T-helper 2 cell (primary cell): Measurements from ENCODE around the gene TM2D1.

Experiments used
- DNase-seq, 5 experiments: peaks; one replicate each; pipeline versions ENCODE4 v3.0.0 to v3.0.0-alpha.2; 2012 to 2022

TM2D1 gene

GRCh38 chr1:61641578-61642336 lies 83.2 kb downstream of the TM2D1 start:
- peak; percentile 4 to 59 (median 15) for DNase-seq

- DNase-seq: peak in 1 of 5 experiments; percentile 31
These were observed 84.1 kb downstream of the TM2D1 start for GRCh38 chr1:61640531-61641530.

GRCh38 chr1:61639608-61640336 lies 85.2 kb downstream of the TM2D1 start:
- DNase-seq: no peak

GRCh38 chr1:61638911-61639605 lies 85.9 kb downstream of the TM2D1 start:
- DNase-seq: no peak

DNA sequence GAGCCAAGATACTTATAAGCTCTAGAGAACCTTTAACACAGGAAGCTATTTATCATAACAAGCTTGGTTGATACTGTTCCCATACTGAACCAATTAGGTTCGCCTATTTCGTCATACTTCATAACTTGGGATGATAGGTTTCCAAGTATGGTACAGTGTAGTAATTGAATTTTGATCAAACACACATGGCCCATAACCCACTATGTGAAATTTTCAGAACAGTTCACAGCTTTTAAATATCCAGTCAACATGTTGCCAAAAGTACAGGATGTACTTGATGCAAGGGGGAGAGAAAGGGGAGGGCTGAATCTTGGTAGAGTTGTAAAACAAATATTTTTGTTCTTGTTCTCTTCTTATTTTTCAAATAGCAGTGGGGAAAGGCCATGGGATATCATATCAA lies 86.6 kb downstream of the TM2D1 start:
- no peak for DNase-seq

DNA sequence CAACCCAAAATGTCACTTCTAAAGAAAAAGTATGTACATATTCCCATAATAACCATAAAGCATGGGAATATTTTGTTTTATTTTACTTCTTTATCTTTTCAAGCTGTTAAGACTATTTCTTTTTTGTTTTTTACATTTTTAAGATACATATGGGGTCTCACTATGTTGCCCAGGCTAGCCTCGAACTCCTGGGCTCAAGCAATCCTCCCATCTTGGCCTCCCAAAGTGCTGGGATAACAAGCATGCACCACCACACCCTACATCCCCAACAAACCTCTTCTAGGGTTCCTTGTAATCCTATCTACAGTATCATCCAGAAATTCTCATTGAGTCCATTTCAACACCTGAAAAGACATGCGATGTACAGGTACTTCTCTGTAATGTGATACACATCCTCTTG lies 87.5 kb downstream of the TM2D1 start:
- DNase-seq: no peak

DNA sequence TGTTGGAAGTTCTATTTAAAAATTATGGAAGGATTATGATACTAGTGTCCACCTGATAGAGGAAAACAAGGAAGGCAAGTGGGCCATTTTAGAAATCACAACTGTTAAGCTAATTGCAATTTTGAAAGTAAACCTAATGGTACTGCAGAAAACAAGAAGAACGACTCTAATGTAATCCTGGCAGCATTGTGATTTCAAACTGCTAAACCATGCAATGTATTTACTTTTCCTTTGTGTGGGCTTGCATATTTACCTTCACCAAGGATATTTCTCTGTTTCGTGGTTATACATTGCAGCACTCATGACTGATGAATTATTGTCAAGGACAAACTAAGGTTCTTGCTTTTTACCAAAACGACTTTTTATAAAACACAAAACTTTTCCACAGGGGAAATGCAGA lies 88.1 kb downstream of the TM2D1 start:
- DNase-seq: no peak

DNA sequence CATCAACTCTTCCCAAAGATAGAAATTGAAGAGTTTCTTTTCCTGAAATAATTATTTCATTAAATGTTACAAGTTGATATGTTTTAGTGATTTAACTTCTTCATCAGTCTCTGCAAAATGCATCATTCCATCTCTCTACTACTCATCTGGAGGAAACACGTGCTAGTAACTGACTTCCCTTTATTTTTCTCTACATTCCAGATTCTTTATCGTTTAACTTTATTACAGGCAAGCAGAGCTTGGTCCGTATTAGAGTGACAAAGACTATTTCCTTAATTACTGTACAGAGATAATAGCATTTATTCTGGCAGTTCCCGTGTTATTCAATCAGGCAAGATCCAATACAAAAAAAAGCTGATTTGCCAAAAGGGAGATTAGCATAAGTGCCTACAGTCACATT lies 88.6 kb downstream of the TM2D1 start:
- DNase-seq: no peak

- DNase-seq: no peak
These were observed 89.4 kb downstream of the TM2D1 start for GRCh38 chr1:61635557-61635956.

GRCh38 chr1:61631436-61631835 lies 93.5 kb downstream of the TM2D1 start:
- DNase-seq: no peak
